ENCODE data around the gene AXIN2.

AXIN2 gene

GRCh38 chr17:65553646-65554552, 7.5 kb downstream of the AXIN2 start:
- DNase-seq (ENCODE audit: low read depth), result no peak
- no peak for TF ChIP-seq CTCF (IDR thresholded peaks at IDR 0.05; ENCODE audit: insufficient read depth, low read depth, low read length, missing control alignments)
- no peak overlapping the region for H3K4me3 ChIP-seq (ENCODE audit: low read depth, low read length)

GRCh38 chr17:65553009-65553645, 8.3 kb downstream of the AXIN2 start:
- DNase-seq (ENCODE audit: low read depth), result no peak
- no peak for TF ChIP-seq CTCF (IDR thresholded peaks at IDR 0.05; ENCODE audit: insufficient read depth, low read depth, low read length, missing control alignments)
- no peak overlapping the region for H3K4me3 ChIP-seq (ENCODE audit: low read depth, low read length)

GRCh38 chr17:65552214-65552613, 9.2 kb downstream of the AXIN2 start:
- no peak for TF ChIP-seq CTCF (IDR thresholded peaks at IDR 0.05; ENCODE audit: insufficient read depth, low read depth, low read length, missing control alignments)
- no peak overlapping the region for H3K4me3 ChIP-seq (ENCODE audit: low read depth, low read length)
- no peak for DNase-seq (ENCODE audit: low read depth)

GRCh38 chr17:65551267-65552040, 10.0 kb downstream of the AXIN2 start:
- H3K4me3 ChIP-seq (ENCODE audit: low read depth, low read length), result no peak overlapping the region
- no peak for DNase-seq (ENCODE audit: low read depth)
- TF ChIP-seq CTCF (IDR thresholded peaks at IDR 0.05; ENCODE audit: insufficient read depth, low read depth, low read length, missing control alignments), result no peak

- DNase-seq (ENCODE audit: low read depth), result no peak
- no peak for TF ChIP-seq CTCF (IDR thresholded peaks at IDR 0.05; ENCODE audit: insufficient read depth, low read depth, low read length, missing control alignments)
- no peak overlapping the region for H3K4me3 ChIP-seq (ENCODE audit: low read depth, low read length)
Observed at GRCh38 chr17:65550758-65551157, 10.7 kb downstream of the AXIN2 start.

GRCh38 chr17:65550075-65550662, 11.3 kb downstream of the AXIN2 start:
- no peak overlapping the region for H3K4me3 ChIP-seq (ENCODE audit: low read depth, low read length)
- DNase-seq (ENCODE audit: low read depth), result no peak
- no peak for TF ChIP-seq CTCF (IDR thresholded peaks at IDR 0.05; ENCODE audit: insufficient read depth, low read depth, low read length, missing control alignments)
